Retinal pigment epithelial cell (primary cell): Measurements from ENCODE around the gene NFAT5.

ENCODE experiments used
- DNase-seq: peaks from one replicate; pipeline ENCODE4 v3.0.0-alpha.2; 2010; ENCODE audit warnings: low read depth
- H3K4me3 ChIP-seq: 2 replicates; pipeline ENCODE4 v1.5.1; 2011; ENCODE audit warnings: mild to moderate bottlenecking, low read length, control low read depth, moderate library complexity
- TF ChIP-seq, protein P1 (sequence below): conservative IDR thresholded peaks from 2 replicates; pipeline ENCODE4 v1.5.1; 2011; ENCODE audit warnings: low read depth, low read length, control low read depth, inconsistent platforms

NFAT5 gene

DNA sequence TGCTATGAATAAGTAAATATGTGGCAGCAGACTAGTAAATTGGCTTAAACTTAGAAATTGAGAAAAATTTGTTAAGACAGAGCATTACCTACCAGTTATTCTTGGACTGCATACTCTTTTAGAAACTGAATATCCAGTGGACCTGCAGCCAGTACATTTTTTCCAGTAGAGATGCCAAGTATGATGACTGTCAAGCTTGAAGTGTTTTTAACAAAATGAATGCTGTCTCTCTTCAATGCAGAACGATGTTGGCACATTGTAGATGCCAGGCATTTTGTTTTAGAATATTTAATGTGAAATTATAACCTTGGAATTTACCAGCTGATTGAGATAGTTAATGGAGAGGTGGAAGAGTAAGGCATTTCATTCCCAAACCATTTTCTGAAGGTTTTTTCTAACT is 52.5 kb downstream of the NFAT5 start:
- TF ChIP-seq, protein P1, sequence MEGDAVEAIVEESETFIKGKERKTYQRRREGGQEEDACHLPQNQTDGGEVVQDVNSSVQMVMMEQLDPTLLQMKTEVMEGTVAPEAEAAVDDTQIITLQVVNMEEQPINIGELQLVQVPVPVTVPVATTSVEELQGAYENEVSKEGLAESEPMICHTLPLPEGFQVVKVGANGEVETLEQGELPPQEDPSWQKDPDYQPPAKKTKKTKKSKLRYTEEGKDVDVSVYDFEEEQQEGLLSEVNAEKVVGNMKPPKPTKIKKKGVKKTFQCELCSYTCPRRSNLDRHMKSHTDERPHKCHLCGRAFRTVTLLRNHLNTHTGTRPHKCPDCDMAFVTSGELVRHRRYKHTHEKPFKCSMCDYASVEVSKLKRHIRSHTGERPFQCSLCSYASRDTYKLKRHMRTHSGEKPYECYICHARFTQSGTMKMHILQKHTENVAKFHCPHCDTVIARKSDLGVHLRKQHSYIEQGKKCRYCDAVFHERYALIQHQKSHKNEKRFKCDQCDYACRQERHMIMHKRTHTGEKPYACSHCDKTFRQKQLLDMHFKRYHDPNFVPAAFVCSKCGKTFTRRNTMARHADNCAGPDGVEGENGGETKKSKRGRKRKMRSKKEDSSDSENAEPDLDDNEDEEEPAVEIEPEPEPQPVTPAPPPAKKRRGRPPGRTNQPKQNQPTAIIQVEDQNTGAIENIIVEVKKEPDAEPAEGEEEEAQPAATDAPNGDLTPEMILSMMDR: no peak
- DNase-seq: no peak
- no peak overlapping the region for H3K4me3 ChIP-seq

DNA sequence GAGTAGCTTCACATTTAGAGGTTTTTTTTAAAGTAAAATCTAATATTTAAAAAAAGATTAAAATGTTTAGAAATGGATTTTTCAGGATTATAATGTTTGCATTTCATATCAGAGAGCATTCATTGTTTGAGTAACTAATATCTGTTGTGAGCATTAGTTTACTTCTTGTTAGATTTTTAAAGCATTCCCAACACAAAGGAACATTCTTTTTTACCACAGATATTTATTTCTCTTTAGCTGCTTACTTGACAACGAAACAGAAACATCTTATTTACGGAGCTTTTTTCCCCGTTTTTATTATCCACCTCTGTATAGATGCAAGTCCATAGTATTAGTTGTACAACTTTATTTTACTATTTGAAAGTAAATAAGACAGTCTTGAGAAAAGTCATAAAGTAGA is 53.0 kb downstream of the NFAT5 start:
- H3K4me3 ChIP-seq: no peak overlapping the region
- TF ChIP-seq, protein P1: no peak
- no peak for DNase-seq

DNA sequence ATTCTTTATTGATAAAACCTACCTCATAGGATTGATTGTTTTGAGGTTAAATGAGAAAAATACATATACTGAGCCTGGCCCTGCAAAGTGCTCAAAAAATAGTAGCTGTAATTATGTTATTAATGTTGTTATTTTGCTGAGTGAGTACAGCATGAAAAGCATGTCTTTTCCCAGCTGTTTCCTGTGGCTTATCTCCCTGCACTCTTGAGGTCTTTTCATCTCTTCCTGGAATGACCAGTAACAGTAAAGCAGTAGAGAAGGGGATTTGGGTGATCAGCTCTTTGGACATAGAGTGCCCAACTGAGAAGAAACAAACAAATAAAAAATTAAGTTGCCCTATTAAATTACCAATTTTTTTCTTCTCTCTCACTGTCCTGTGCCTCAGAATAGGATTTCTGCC is 53.7 kb downstream of the NFAT5 start:
- TF ChIP-seq, protein P1: no peak
- no peak for DNase-seq
- no peak overlapping the region for H3K4me3 ChIP-seq

DNA sequence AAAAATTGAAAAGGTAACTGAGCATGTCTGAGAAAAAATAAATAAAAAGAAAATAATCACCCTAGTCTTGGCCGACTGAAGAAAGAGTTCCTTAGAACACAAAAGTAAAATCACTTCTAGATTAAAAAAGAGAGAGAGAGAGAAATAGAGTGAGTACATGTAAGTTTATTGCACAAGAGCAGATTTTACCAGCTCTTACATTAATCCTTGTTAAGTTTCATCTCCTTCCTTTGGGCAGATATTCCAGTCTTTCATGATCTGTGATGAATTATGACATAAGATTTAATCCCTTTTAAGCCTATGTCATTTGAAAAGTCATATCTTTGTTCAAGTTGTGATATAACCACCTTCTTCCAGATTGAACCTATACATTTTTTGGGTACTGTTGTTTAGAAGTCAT is 54.8 kb downstream of the NFAT5 start:
- H3K4me3 ChIP-seq: no peak overlapping the region
- TF ChIP-seq, protein P1: no peak
- no peak for DNase-seq

DNA sequence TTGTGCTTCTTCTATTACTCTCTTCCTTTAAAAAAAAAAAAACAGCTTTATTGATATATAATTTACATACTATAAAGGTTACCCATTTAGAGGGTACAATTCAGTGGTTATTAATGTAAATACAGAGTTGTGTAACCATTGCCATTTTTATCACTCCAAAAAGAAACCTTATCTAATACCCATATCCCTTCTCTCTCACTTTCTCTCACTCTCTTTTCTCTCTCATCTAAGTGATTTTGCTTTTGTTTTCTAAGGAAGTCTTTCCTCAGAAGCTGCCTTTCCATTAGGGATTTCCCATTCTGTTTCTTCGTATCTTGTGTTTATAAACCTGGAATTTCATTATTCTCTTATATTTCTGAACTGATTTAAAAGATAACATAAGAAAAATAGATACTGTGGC is 55.5 kb downstream of the NFAT5 start:
- no peak for DNase-seq
- TF ChIP-seq, protein P1: no peak
- H3K4me3 ChIP-seq: no peak overlapping the region

DNA sequence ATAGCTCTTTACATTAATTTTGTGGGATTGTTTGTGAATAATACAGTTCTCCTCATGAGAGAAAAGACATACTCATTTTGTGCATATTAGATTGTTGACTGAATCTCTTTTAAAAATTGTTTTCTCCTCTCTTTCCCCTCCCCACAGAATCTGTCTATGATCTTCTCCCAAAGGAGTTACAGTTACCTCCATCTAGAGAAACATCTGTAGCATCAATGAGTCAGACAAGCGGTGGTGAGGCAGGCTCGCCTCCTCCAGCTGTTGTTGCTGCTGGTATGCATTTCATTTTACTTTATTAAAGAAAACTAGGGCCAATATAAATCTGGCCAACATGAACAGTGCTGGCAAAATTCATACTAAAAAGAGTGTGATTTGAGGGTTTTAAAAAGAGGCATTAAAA is 60.5 kb downstream of the NFAT5 start:
- TF ChIP-seq, protein P1: no peak
- no peak for DNase-seq
- no peak overlapping the region for H3K4me3 ChIP-seq

DNA sequence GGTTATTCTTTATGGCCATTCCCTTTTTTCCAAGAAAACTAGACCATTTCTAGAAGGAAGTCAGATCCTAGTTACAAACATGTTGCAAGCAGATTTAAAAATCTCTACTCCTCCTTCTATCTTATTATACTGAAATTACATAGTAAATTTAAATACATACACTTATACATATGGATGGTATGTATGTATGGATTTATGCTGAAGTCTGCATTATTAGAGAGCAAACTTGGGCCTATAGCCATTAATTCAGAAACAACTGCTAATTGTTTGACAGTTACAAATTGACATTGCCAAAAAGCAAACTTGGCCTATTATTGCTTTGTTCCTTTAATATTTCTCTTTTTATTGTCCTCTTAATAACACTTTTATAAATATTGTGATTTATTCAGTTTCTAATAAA is 67.1 kb downstream of the NFAT5 start:
- no peak for DNase-seq
- TF ChIP-seq, protein P1: no peak
- H3K4me3 ChIP-seq: no peak overlapping the region
